ENCODE measurements around the gene COL8A1.

- TF ChIP-seq, protein P1, sequence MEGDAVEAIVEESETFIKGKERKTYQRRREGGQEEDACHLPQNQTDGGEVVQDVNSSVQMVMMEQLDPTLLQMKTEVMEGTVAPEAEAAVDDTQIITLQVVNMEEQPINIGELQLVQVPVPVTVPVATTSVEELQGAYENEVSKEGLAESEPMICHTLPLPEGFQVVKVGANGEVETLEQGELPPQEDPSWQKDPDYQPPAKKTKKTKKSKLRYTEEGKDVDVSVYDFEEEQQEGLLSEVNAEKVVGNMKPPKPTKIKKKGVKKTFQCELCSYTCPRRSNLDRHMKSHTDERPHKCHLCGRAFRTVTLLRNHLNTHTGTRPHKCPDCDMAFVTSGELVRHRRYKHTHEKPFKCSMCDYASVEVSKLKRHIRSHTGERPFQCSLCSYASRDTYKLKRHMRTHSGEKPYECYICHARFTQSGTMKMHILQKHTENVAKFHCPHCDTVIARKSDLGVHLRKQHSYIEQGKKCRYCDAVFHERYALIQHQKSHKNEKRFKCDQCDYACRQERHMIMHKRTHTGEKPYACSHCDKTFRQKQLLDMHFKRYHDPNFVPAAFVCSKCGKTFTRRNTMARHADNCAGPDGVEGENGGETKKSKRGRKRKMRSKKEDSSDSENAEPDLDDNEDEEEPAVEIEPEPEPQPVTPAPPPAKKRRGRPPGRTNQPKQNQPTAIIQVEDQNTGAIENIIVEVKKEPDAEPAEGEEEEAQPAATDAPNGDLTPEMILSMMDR (IDR thresholded peaks at IDR 0.05): no peak
- TF ChIP-seq POLR2A (IDR thresholded peaks at IDR 0.05): no peak
Observed at GRCh38 chr3:99741588-99741987, 103.2 kb downstream of the COL8A1 start.

All from testis (tissue), 2 donors.